KMS-11 (cell line): ENCODE data around the gene CNDP1.

Experiments
- H2AFZ ChIP-seq: fragments of 200-600 bp; sonication (generic); 2 replicates; pipeline ENCODE4 v1.6.1; 2016; ENCODE audit warnings: antibody characterized with exemption, mixed run types, low read depth
- H3K27ac ChIP-seq: fragments of 200-600 bp; sonication (generic); 2 replicates; pipeline ENCODE4 v1.6.1; 2016; ENCODE audit warnings: mild to moderate bottlenecking, mixed run types
- H3K27me3 ChIP-seq: fragments of 200-600 bp; sonication (generic); 2 replicates; pipeline ENCODE4 v1.6.1; 2017; ENCODE audit warnings: mild to moderate bottlenecking, low read depth, mixed run types, moderate library complexity; ENCODE audit not compliant: insufficient read depth
- H3K36me3 ChIP-seq: fragments of 200-600 bp; sonication (generic); 2 replicates; pipeline ENCODE4 v1.6.1; 2017; ENCODE audit warnings: mild to moderate bottlenecking, mixed run types; ENCODE audit not compliant: insufficient read depth
- H3K4me1 ChIP-seq: fragments of 200-600 bp; sonication (generic); 2 replicates; pipeline ENCODE4 v1.6.1; 2016; ENCODE audit warnings: mild to moderate bottlenecking, low read depth, mixed run types; ENCODE audit not compliant: poor library complexity, severe bottlenecking
- H3K4me2 ChIP-seq: fragments of 200-600 bp; sonication (generic); 2 replicates; pipeline ENCODE4 v1.7.0; 2016; ENCODE audit warnings: mild to moderate bottlenecking, mixed run types
- H3K4me3 ChIP-seq: fragments of 200-600 bp; sonication (generic); IDR thresholded peaks from 2 replicates; pipeline ENCODE4 v1.6.1; 2017; ENCODE audit warnings: low read depth, low read length, mixed read lengths; ENCODE audit not compliant: insufficient read depth
- H3K79me2 ChIP-seq: fragments of 200-600 bp; sonication (generic); 2 replicates; pipeline ENCODE4 v1.6.1; 2016; ENCODE audit warnings: low read depth, mixed run types; ENCODE audit not compliant: insufficient read depth
- H3K9ac ChIP-seq: fragments of 200-600 bp; sonication (generic); 2 replicates; pipeline ENCODE4 v1.6.1; 2016; ENCODE audit warnings: mild to moderate bottlenecking, mixed run types
- H4K20me1 ChIP-seq: fragments of 200-600 bp; sonication (generic); 2 replicates; pipeline ENCODE4 v1.6.1; 2016; ENCODE audit warnings: mild to moderate bottlenecking, mixed run types; ENCODE audit not compliant: insufficient read depth
- CTCF ChIP-seq: fragments of 200-600 bp; sonication (generic); conservative IDR thresholded peaks from 2 replicates; pipeline ENCODE4 v1.6.1; 2017; ENCODE audit warnings: low read depth, mild to moderate bottlenecking, antibody characterized with exemption, low read length, moderate library complexity, mixed read lengths

The CNDP1 gene

DNA sequence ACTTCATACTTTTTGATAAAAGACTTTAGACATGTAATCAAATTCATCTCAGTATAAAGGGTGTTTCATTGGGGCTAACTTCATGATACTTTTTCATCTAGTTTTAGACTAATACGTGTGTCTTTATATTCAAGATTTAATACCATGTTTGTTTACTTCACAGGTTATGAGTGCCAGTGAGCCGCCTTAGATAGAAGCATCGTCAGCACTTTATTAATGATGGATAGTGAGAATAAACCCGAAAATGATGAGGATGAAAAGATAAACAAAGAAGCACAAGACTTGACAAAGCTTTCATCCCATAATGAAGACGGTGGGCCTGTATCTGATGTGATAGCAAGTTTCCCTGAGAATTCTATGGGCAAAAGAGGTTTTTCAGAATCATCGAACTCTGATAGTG is 96.5 kb downstream of the CNDP1 start:
- H4K20me1 ChIP-seq: no peaks in the 10 kb centered on the region
- no peak overlapping the region for H3K4me2 ChIP-seq
- no peak overlapping the region for H3K27ac ChIP-seq
- no peak overlapping the region for H2AFZ ChIP-seq
- H3K27me3 ChIP-seq: no peaks in the 10 kb centered on the region
- H3K4me3 ChIP-seq: no peak overlapping the region
- peaks cover 6% of the 10 kb centered on the region; the same call in 1 of the 2 replicates for H3K79me2 ChIP-seq
- no peaks in the 10 kb centered on the region; the same call in 1 of the 2 replicates for H3K36me3 ChIP-seq
- no peaks in the 10 kb centered on the region for H3K4me1 ChIP-seq
- H3K9ac ChIP-seq: no peak overlapping the region
- TF ChIP-seq CTCF: no peak

DNA sequence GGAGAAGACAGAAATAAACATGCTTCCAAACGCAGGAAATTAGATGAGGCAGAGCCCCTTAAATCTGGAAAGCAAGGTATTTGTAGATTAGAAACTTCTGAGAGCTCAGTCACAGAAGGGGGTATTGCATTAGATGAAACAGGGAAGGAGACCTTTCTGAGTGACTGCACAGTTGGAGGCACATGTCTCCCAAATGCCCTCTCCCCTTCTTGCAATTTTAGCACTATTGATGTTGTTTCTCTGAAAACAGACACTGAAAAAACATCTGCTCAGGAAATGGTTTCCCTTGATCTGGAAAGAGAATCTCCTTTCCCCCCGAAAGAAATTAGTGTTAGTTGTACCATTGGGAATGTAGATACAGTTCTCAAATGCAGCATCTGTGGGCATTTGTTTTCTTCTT is 96.9 kb downstream of the CNDP1 start:
- no peak overlapping the region for H3K4me2 ChIP-seq
- no peaks in the 10 kb centered on the region for H3K4me1 ChIP-seq
- no peaks in the 10 kb centered on the region for H3K27me3 ChIP-seq
- no peak overlapping the region for H2AFZ ChIP-seq
- H3K9ac ChIP-seq: no peak overlapping the region
- TF ChIP-seq CTCF: no peak
- no peaks in the 10 kb centered on the region for H4K20me1 ChIP-seq
- no peaks in the 10 kb centered on the region; the same call in 1 of the 2 replicates for H3K36me3 ChIP-seq
- H3K79me2 ChIP-seq: peaks cover 6% of the 10 kb centered on the region; the same call in 1 of the 2 replicates
- H3K4me3 ChIP-seq: no peak overlapping the region
- H3K27ac ChIP-seq: no peak overlapping the region

GRCh38 chr18:74631623-74632350 is 97.5 kb downstream of the CNDP1 start:
- Histone ChIP-seq H3K79me2 (peaks cover 6% of the 10 kb centered on the region; the same call in 1 of the 2 replicates), H3K9ac (no peak overlapping the region), H3K4me2 (no peak overlapping the region), H3K27ac (no peak overlapping the region), H3K4me1 (no peaks in the 10 kb centered on the region), H2AFZ (no peak overlapping the region), H4K20me1 (no peaks in the 10 kb centered on the region), H3K36me3 (no peaks in the 10 kb centered on the region; the same call in 1 of the 2 replicates), H3K27me3 (no peaks in the 10 kb centered on the region), H3K4me3 (no peak overlapping the region)
- TF ChIP-seq CTCF: no peak

DNA sequence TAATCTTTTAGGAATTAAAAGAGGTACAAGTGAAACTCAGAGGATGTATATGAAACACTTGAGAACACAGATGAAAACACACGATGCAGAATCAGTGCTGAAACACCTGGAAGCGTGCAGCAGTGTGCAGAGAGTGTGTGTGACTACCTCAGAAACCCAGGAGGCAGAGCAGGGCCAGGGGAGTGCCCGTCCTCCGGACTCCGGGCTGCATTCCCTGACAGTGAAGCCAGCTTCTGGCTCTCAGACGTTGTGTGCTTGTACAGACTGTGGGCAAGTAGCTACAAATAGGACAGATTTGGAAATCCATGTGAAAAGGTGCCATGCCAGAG is 98.0 kb downstream of the CNDP1 start:
- H3K27me3 ChIP-seq: no peaks in the 10 kb centered on the region
- no peak overlapping the region for H3K4me2 ChIP-seq
- no peak overlapping the region for H2AFZ ChIP-seq
- H3K4me3 ChIP-seq: no peak overlapping the region
- H3K27ac ChIP-seq: no peak overlapping the region
- no peak for TF ChIP-seq CTCF
- H3K4me1 ChIP-seq: no peaks in the 10 kb centered on the region
- no peaks in the 10 kb centered on the region for H4K20me1 ChIP-seq
- H3K36me3 ChIP-seq: no peaks in the 10 kb centered on the region; the same call in 1 of the 2 replicates
- no peak overlapping the region for H3K9ac ChIP-seq
- H3K79me2 ChIP-seq: peaks cover 6% of the 10 kb centered on the region; the same call in 1 of the 2 replicates
